DOHH2 (cell line): Measurements from ENCODE around the gene CLSTN1.

ENCODE experiments used
- H3F3A ChIP-seq: fragments of 200-600 bp; sonication (generic), shearing (Covaris generic); 2 replicates; pipeline ENCODE4 v1.6.0; 2016; ENCODE audit warnings: antibody characterized with exemption, mild to moderate bottlenecking; ENCODE audit not compliant: control insufficient read depth, insufficient read depth
- H3K27ac ChIP-seq: fragments of 200-600 bp; sonication (generic); 2 replicates; pipeline ENCODE4 v1.5.1; 2014; ENCODE audit warnings: low read depth, mild to moderate bottlenecking, low read length, moderate library complexity
- H3K27me3 ChIP-seq: fragments of 200-600 bp; sonication (generic); 2 replicates; pipeline ENCODE4 v1.6.1; 2014; ENCODE audit warnings: mild to moderate bottlenecking, low read length, mixed read lengths; ENCODE audit not compliant: control insufficient read depth
- H3K36me3 ChIP-seq: fragments of 200-600 bp; sonication (generic); 2 replicates; pipeline ENCODE4 v1.6.1; 2014; ENCODE audit warnings: mild to moderate bottlenecking, low read length, moderate library complexity, mixed read lengths; ENCODE audit not compliant: control insufficient read depth
- H3K4me1 ChIP-seq: fragments of 200-600 bp; sonication (generic); 2 replicates; pipeline ENCODE4 v1.6.1; 2014; ENCODE audit warnings: mild to moderate bottlenecking, low read length, mixed read lengths; ENCODE audit not compliant: control insufficient read depth
- H3K4me2 ChIP-seq: fragments of 200-600 bp; sonication (generic); 2 replicates; pipeline ENCODE4 v1.6.0; 2014; ENCODE audit warnings: mild to moderate bottlenecking, low read length, moderate library complexity
- H3K4me3 ChIP-seq: fragments of 200-600 bp; sonication (generic); 2 replicates; pipeline ENCODE4 v1.5.1; 2014; ENCODE audit warnings: mild to moderate bottlenecking, low read length, mixed read lengths
- H3K79me2 ChIP-seq: fragments of 200-600 bp; sonication (generic); 2 replicates; pipeline ENCODE4 v1.6.1; 2014; ENCODE audit warnings: mild to moderate bottlenecking, low read length, mixed read lengths; ENCODE audit not compliant: control insufficient read depth
- H3K9me2 ChIP-seq: fragments of 200-600 bp; sonication (generic); replicated peaks from 2 replicates; pipeline ENCODE4 v1.6.1; 2014; ENCODE audit warnings: mild to moderate bottlenecking, low read length, mixed read lengths; ENCODE audit not compliant: control insufficient read depth
- H3K9me3 ChIP-seq: fragments of 200-600 bp; sonication (generic); 2 replicates; pipeline ENCODE4 v1.6.1; 2014; ENCODE audit warnings: antibody characterized with exemption, low read length, mixed read lengths; ENCODE audit not compliant: control insufficient read depth, insufficient read depth
- H4K20me1 ChIP-seq: fragments of 200-600 bp; sonication (generic); 2 replicates; pipeline ENCODE4 v1.6.0; 2014; ENCODE audit warnings: low read depth, mild to moderate bottlenecking, antibody characterized with exemption, low read length, moderate library complexity; ENCODE audit not compliant: control insufficient read depth, insufficient read depth
- CTCF ChIP-seq: fragments of 200-600 bp; sonication (generic); IDR thresholded peaks from one replicate; pipeline ENCODE4 v1.5.1; 2014; ENCODE audit warnings: antibody characterized with exemption, mild to moderate bottlenecking, low read depth, low read length; ENCODE audit not compliant: poor library complexity, severe bottlenecking
- EZH2phosphoT487 ChIP-seq: fragments of 200-600 bp; sonication (generic); IDR thresholded peaks from 2 replicates; pipeline ENCODE4 v1.6.1; 2017; ENCODE audit warnings: borderline replicate concordance, mild to moderate bottlenecking, antibody characterized with exemption, low read length, moderate library complexity, mixed read lengths

The CLSTN1 gene

GRCh38 chr1:9838946-9839345 lies 15.2 kb upstream of the CLSTN1 start:
- Histone ChIP-seq H3K36me3 (no peaks in the 10 kb centered on the region), H3K4me3 (no peak overlapping the region), H3F3A (no peaks in the 10 kb centered on the region), H4K20me1 (no peaks in the 10 kb centered on the region), H3K79me2 (no peaks in the 10 kb centered on the region), H3K27me3 (no peaks in the 10 kb centered on the region), H3K27ac (no peak overlapping the region), H3K4me2 (no peak overlapping the region), H3K9me3 (no peaks in the 10 kb centered on the region), H3K4me1 (peaks cover 31% of the 10 kb centered on the region), H3K9me2 (no peaks in the 10 kb centered on the region)
- TF ChIP-seq EZH2phosphoT487 (no peak), CTCF (no peak)

- no peaks in the 10 kb centered on the region for H4K20me1 ChIP-seq
- 0 out of 2 replicates have a peak overlapping the region, but pooled peaks have one; percentile 6 for H3K4me2 ChIP-seq
- no peak overlapping the region for H3K27ac ChIP-seq
- H3F3A ChIP-seq, result no peaks in the 10 kb centered on the region
- H3K4me1 ChIP-seq, result peaks cover 21% of the 10 kb centered on the region
- no peaks in the 10 kb centered on the region for H3K9me2 ChIP-seq
- H3K9me3 ChIP-seq, result no peaks in the 10 kb centered on the region
- no peaks in the 10 kb centered on the region for H3K27me3 ChIP-seq
- TF ChIP-seq EZH2phosphoT487 (no peak), CTCF (no peak)
- H3K36me3 ChIP-seq, result no peaks in the 10 kb centered on the region
- H3K79me2 ChIP-seq, result no peaks in the 10 kb centered on the region
- H3K4me3 ChIP-seq, result no peak overlapping the region
Observed at GRCh38 chr1:9836632-9836960, 12.8 kb upstream of the CLSTN1 start.

GRCh38 chr1:9835758-9836631 lies 12.2 kb upstream of the CLSTN1 start:
- Histone ChIP-seq H3K36me3 (no peaks in the 10 kb centered on the region), H3F3A (no peaks in the 10 kb centered on the region), H3K4me1 (peaks cover 21% of the 10 kb centered on the region), H3K79me2 (no peaks in the 10 kb centered on the region), H3K9me3 (no peaks in the 10 kb centered on the region), H4K20me1 (no peaks in the 10 kb centered on the region), H3K4me3 (no peak overlapping the region), H3K9me2 (no peaks in the 10 kb centered on the region), H3K27ac (no peak overlapping the region), H3K4me2 (0 out of 2 replicates have a peak overlapping the region, but pooled peaks have one; percentile 6), H3K27me3 (no peaks in the 10 kb centered on the region)
- TF ChIP-seq CTCF (no peak), EZH2phosphoT487 (no peak)
